Lower leg skin (tissue), 4 donors: ENCODE measurements around the gene ZC3H7B. TPM values are rescaled to one million over a fixed set of nuclear protein-coding genes. Genes with fewer than 3 reads are reported as not detected.
A peak's percentile ranks its signal among the peaks of the same experiment; 100 is the strongest.

ENCODE experiments used
- DNase-seq, 2 donors: peaks; one replicate each; pipeline ENCODE4 v3.0.0-alpha.2; 2019; ENCODE audit warnings: low spot score in 2 of 2
- H3K4me3 ChIP-seq: fragments of 200-600 bp; sonication (generic); 2 replicates; pipeline ENCODE4 v1.5.1; 2017; ENCODE audit warnings: mild to moderate bottlenecking, low read depth; ENCODE audit not compliant: poor library complexity, severe bottlenecking
- CTCF ChIP-seq, 3 donors: fragments of 450-650 bp; IDR thresholded peaks; one replicate each; pipeline ENCODE4 v1.5.1; 2016; ENCODE audit warnings: antibody characterized with exemption in 3 of 3, mild to moderate bottlenecking in 3 of 3, moderate library complexity in 2 of 3
- POLR2A ChIP-seq, 2 donors: fragments of 450-650 bp; IDR thresholded peaks; one replicate each; pipeline ENCODE4 v1.6.1; 2016 to 2017; ENCODE audit warnings: antibody characterized with exemption in 2 of 2, mild to moderate bottlenecking in 1 of 2, moderate library complexity in 1 of 2
- WGBS, 2 donors: methylation state at CpG; one replicate each; pipeline ENCODE4 v1.1.5; 2018; 5-methylcytosine and 5-hydroxymethylcytosine counted together
- intact Hi-C: fragments of 100-400 bp; cut with DNase I; formaldehyde crosslinking; loops from one replicate; pipeline ENCODE4 v1.15.0; 2023; ENCODE audit warnings: low total_unique reads
- total RNA-seq, 4 donors: library from RNA; depleted of rRNA; stranded (reverse); fragments of >200 nt; gene quantifications; one replicate each; pipeline ENCODE4 v1.1.0, GENCODE V29; 2016

Gene ZC3H7B
- total RNA-seq, 4 donors from 2014 or later: 19.9 to 39.9 (median 31.2) TPM

GRCh38 chr22:41366323-41367029 is 65.2 kb downstream of the ZC3H7B start:
- DNase-seq: no peak
- H3K4me3 ChIP-seq: no peak overlapping the region
- intact Hi-C loops: no loop called here
- 21 to 27% methylated on average over 17 of the region's 17 CpGs for WGBS, 2 donors
- TF ChIP-seq POLR2A (IDR thresholded peaks at IDR 0.05) (no peak), CTCF (IDR thresholded peaks at IDR 0.05) (no peak)

DNA sequence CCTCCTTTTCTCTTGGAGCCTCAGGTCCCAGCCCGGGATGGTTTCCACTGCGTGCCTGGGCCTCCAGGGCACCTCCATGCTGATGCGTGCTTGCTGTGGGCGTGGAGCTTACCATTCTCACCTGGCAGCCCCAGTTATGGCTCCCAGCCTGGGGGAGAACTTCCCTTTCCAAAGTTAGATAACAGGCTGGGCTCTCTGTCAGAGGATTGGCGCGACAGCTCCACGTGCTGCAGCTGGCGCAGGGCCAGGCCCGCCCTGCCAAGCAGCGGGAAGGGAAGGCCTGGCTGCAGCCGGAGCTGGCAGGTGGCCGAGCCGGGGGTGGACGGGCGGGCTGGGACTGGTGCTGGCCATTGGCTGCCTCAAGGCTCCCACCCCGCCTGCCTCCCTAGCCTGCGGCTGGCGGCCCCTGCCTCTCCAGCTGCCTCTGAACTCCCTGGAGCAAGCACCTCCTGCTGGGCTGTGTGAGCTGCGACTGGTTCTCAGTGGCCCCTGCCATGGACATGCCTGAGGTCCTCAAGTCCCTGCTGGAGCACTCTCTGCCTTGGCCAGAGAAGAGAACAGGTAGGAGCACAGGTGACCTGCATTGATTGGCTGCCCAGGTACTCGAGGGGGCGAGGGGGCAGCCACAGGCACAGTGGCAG is 65.8 kb downstream of the ZC3H7B start:
- DNase-seq: peak; percentile 89 to 98
- intact Hi-C loops: no loop called here
- no peak overlapping the region for H3K4me3 ChIP-seq
- 0 to 2% methylated on average over 17 of the region's 21 CpGs for WGBS, 2 donors
- TF ChIP-seq CTCF (IDR thresholded peaks at IDR 0.05) (no peak), POLR2A (IDR thresholded peaks at IDR 0.05) (no peak)

GRCh38 chr22:41367680-41368542 is 66.6 kb downstream of the ZC3H7B start:
- DNase-seq: peak in 1 of 2 donors; percentile 90
- intact Hi-C loops: no loop called here
- WGBS, 2 donors: 26 to 28% methylated on average over 18 of the region's 18 CpGs
- TF ChIP-seq POLR2A (IDR thresholded peaks at IDR 0.05): no peak
- TF ChIP-seq CTCF (IDR thresholded peaks at IDR 0.05): no peak
- no peak overlapping the region for H3K4me3 ChIP-seq

- TF ChIP-seq POLR2A (IDR thresholded peaks at IDR 0.05) (no peak), CTCF (IDR thresholded peaks at IDR 0.05) (no peak)
- intact Hi-C loops: no loop called here
- no peak for DNase-seq
- H3K4me3 ChIP-seq: no peak overlapping the region
- 53 to 59% methylated on average over 3 to 15 of the region's 19 CpGs for WGBS, 2 donors
These were observed 67.5 kb downstream of the ZC3H7B start for GRCh38 chr22:41368543-41369423.

DNA sequence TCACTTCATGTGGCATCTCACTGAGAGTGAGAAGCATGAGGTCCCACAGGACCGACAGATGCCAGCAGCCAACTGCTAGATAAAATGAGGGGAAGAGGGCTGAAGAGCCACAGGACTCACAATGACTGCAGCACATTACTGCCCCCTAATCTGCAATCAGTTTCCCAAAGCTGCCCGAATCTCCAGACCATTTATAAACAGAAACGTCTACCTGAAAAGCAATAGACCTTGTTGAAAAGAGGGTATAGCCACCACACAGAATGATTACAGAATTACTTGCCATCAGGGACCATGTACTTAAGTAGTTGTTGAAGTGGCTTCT is 68.1 kb downstream of the ZC3H7B start:
- TF ChIP-seq CTCF (IDR thresholded peaks at IDR 0.05): no peak
- intact Hi-C loops: no loop called here
- DNase-seq: no peak
- H3K4me3 ChIP-seq: no peak overlapping the region
- 28 to 29% methylated on average over 3 of the region's 3 CpGs for WGBS, 2 donors
